Activated CD4-positive, alpha-beta T cell treated with anti-CD3 and anti-CD28 coated beads, Interleukin-2, amount 50 U/mL, for 1 hour (primary cell): Measurements from ENCODE around the gene CDC42EP1.
A peak's percentile ranks its signal among the peaks of the same experiment; 100 is the strongest.

Source experiments
- DNase-seq: peaks from one replicate; pipeline ENCODE4 v3.0.0-alpha.2; 2020

Gene CDC42EP1

GRCh38 chr22:37561212-37562048 is 1.1 kb downstream of the CDC42EP1 start:
- DNase-seq = peak; percentile 81

GRCh38 chr22:37562049-37562875 is 2.0 kb downstream of the CDC42EP1 start:
- DNase-seq = no peak

- no peak for DNase-seq
These were observed 3.1 kb downstream of the CDC42EP1 start for GRCh38 chr22:37563153-37564081.

- no peak for DNase-seq
These were observed 3.9 kb downstream of the CDC42EP1 start for GRCh38 chr22:37564111-37564711.

GRCh38 chr22:37565830-37566229 is 5.5 kb downstream of the CDC42EP1 start:
- no peak for DNase-seq

- peak; percentile 23 for DNase-seq
These were observed 6.1 kb downstream of the CDC42EP1 start for GRCh38 chr22:37566329-37566837.

GRCh38 chr22:37566903-37567798 is 6.9 kb downstream of the CDC42EP1 start:
- DNase-seq = peak; percentile 89

GRCh38 chr22:37568012-37568411 is 7.7 kb downstream of the CDC42EP1 start:
- DNase-seq = no peak

GRCh38 chr22:37568448-37569008 is 8.2 kb downstream of the CDC42EP1 start:
- no peak for DNase-seq

GRCh38 chr22:37569009-37569920 is 9.0 kb downstream of the CDC42EP1 start:
- DNase-seq = no peak

- DNase-seq = no peak
These were observed 9.8 kb downstream of the CDC42EP1 start for GRCh38 chr22:37569921-37570660.

- DNase-seq = no peak
These were observed 10.3 kb downstream of the CDC42EP1 start for GRCh38 chr22:37570661-37570976.

- no peak for DNase-seq
These were observed 11.1 kb downstream of the CDC42EP1 start for GRCh38 chr22:37571258-37571991.

GRCh38 chr22:37571992-37572373 is 11.7 kb downstream of the CDC42EP1 start:
- DNase-seq = no peak

- no peak for DNase-seq
These were observed 15.3 kb downstream of the CDC42EP1 start for GRCh38 chr22:37575490-37576003.

- no peak for DNase-seq
These were observed 17.7 kb downstream of the CDC42EP1 start for GRCh38 chr22:37578002-37578401.

GRCh38 chr22:37581504-37581903 is 21.2 kb downstream of the CDC42EP1 start:
- DNase-seq = no peak

GRCh38 chr22:37582526-37582925 is 22.2 kb downstream of the CDC42EP1 start:
- no peak for DNase-seq
